Measurements from ENCODE around the gene CCNL2.

CCNL2 gene

GRCh38 chr1:1436630-1437032, 37.5 kb upstream of the CCNL2 start:
- H3K4me1 ChIP-seq (ENCODE audit: control insufficient read depth, insufficient read depth, low read length): peaks cover 23% of the 10 kb centered on the region
- H3K36me3 ChIP-seq (ENCODE audit: control insufficient read depth, insufficient read depth, low read length, severe bottlenecking): no peaks in the 10 kb centered on the region
- no peaks in the 10 kb centered on the region for H3K9me3 ChIP-seq (ENCODE audit: control insufficient read depth, low read length)
- no peak overlapping the region for H3K4me3 ChIP-seq (ENCODE audit: low read length)
- H3K9ac ChIP-seq (ENCODE audit: low read length): no peak overlapping the region
- DNase-seq (ENCODE audit: low read depth): no peak
- H3K27me3 ChIP-seq (replicated peaks; ENCODE audit: control insufficient read depth, insufficient read depth, low read length): no peaks in the 10 kb centered on the region

- H3K9ac ChIP-seq (ENCODE audit: low read length): no peak overlapping the region
- no peaks in the 10 kb centered on the region for H3K27me3 ChIP-seq (replicated peaks; ENCODE audit: control insufficient read depth, insufficient read depth, low read length)
- no peak overlapping the region for H3K4me3 ChIP-seq (ENCODE audit: low read length)
- H3K9me3 ChIP-seq (ENCODE audit: control insufficient read depth, low read length): no peaks in the 10 kb centered on the region
- H3K4me1 ChIP-seq (ENCODE audit: control insufficient read depth, insufficient read depth, low read length): peaks cover 20% of the 10 kb centered on the region
- no peak for DNase-seq (ENCODE audit: low read depth)
- H3K36me3 ChIP-seq (ENCODE audit: control insufficient read depth, insufficient read depth, low read length, severe bottlenecking): no peaks in the 10 kb centered on the region
Measured at GRCh38 chr1:1435911-1436629, 36.9 kb upstream of the CCNL2 start.

DNA sequence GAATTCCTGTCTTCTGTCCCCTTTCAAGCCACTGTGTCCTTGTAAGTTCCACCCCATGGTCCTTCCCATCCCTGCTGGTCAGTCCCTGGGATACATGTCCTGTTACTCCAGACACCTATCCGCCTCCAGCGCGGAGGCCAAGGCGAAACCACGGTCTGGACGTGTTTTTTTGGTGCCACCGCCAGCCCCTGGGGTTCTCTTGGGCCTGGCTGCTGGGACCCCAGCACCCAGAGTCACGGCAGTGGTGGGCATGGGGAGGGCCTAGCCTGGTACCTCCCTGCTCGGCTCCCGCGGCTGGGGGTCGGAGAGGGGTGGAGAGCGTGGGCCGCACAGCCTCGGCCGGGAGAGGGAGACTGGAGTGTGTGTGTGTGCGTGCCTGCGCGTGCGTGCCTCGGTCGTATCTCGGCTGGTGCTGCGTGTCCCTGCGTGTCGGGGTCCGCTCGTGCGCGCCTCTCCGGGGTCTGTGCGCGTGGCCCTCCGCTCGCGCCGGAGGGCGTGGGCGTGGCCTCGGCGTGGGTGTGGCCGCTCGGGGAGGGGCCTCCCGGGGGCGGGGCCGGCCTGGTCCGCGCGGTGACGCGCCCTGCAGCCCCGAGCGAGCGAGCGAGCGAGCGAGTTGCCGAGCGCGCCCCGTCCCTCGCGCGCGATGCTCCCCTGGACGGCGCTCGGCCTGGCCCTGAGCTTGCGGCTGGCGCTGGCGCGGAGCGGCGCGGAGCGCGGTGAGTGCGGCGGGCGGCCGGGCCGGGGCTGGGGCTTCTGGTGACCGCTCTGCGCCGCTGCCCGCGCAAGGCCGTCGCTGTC, 36.2 kb upstream of the CCNL2 start, which contains the start of gene VWA1:
Gene VWA1 (plus strand): TSS at position 585 of the 798 bp plus-strand sequence. CDS start 59 bp downstream, at position 644.
- Histone ChIP-seq H3K27me3 (replicated peaks; ENCODE audit: control insufficient read depth, insufficient read depth, low read length) (no peaks in the 10 kb centered on the region), H3K9me3 (ENCODE audit: control insufficient read depth, low read length) (no peaks in the 10 kb centered on the region), H3K36me3 (ENCODE audit: control insufficient read depth, insufficient read depth, low read length, severe bottlenecking) (no peaks in the 10 kb centered on the region), H3K4me3 (ENCODE audit: low read length) (peak within 1 kb of the TSS; percentile 59), H3K4me1 (ENCODE audit: control insufficient read depth, insufficient read depth, low read length) (peaks cover 23% of the 10 kb centered on the region), H3K9ac (ENCODE audit: low read length) (no peak within 1 kb of the TSS)
- peak; percentile 83 for DNase-seq (ENCODE audit: low read depth)

- Histone ChIP-seq H3K27me3 (replicated peaks; ENCODE audit: control insufficient read depth, insufficient read depth, low read length) (no peaks in the 10 kb centered on the region), H3K36me3 (ENCODE audit: control insufficient read depth, insufficient read depth, low read length, severe bottlenecking) (no peaks in the 10 kb centered on the region), H3K4me3 (ENCODE audit: low read length) (no peak overlapping the region), H3K9me3 (ENCODE audit: control insufficient read depth, low read length) (no peaks in the 10 kb centered on the region), H3K4me1 (ENCODE audit: control insufficient read depth, insufficient read depth, low read length) (peaks cover 29% of the 10 kb centered on the region), H3K9ac (ENCODE audit: low read length) (no peak overlapping the region)
- DNase-seq (ENCODE audit: low read depth): no peak
Measured at GRCh38 chr1:1434824-1435105, 35.6 kb upstream of the CCNL2 start.

GRCh38 chr1:1434131-1434823, 35.1 kb upstream of the CCNL2 start:
- no peak overlapping the region for H3K4me3 ChIP-seq (ENCODE audit: low read length)
- DNase-seq (ENCODE audit: low read depth): no peak

GRCh38 chr1:1433804-1434130, 34.6 kb upstream of the CCNL2 start:
- Histone ChIP-seq H3K9ac (ENCODE audit: low read length) (no peak overlapping the region), H3K9me3 (ENCODE audit: control insufficient read depth, low read length) (no peaks in the 10 kb centered on the region), H3K36me3 (ENCODE audit: control insufficient read depth, insufficient read depth, low read length, severe bottlenecking) (no peaks in the 10 kb centered on the region), H3K4me3 (ENCODE audit: low read length) (no peak overlapping the region), H3K4me1 (ENCODE audit: control insufficient read depth, insufficient read depth, low read length) (peaks cover 33% of the 10 kb centered on the region), H3K27me3 (replicated peaks; ENCODE audit: control insufficient read depth, insufficient read depth, low read length) (no peaks in the 10 kb centered on the region)
- DNase-seq (ENCODE audit: low read depth): no peak

More at GRCh38 chr1:1434131-1434823, 35.1 kb upstream of the CCNL2 start:
- Histone ChIP-seq H3K9me3 (ENCODE audit: control insufficient read depth, low read length) (no peaks in the 10 kb centered on the region), H3K27me3 (replicated peaks; ENCODE audit: control insufficient read depth, insufficient read depth, low read length) (no peaks in the 10 kb centered on the region), H3K9ac (ENCODE audit: low read length) (no peak overlapping the region), H3K36me3 (ENCODE audit: control insufficient read depth, insufficient read depth, low read length, severe bottlenecking) (no peaks in the 10 kb centered on the region), H3K4me1 (ENCODE audit: control insufficient read depth, insufficient read depth, low read length) (peaks cover 33% of the 10 kb centered on the region)

DNA sequence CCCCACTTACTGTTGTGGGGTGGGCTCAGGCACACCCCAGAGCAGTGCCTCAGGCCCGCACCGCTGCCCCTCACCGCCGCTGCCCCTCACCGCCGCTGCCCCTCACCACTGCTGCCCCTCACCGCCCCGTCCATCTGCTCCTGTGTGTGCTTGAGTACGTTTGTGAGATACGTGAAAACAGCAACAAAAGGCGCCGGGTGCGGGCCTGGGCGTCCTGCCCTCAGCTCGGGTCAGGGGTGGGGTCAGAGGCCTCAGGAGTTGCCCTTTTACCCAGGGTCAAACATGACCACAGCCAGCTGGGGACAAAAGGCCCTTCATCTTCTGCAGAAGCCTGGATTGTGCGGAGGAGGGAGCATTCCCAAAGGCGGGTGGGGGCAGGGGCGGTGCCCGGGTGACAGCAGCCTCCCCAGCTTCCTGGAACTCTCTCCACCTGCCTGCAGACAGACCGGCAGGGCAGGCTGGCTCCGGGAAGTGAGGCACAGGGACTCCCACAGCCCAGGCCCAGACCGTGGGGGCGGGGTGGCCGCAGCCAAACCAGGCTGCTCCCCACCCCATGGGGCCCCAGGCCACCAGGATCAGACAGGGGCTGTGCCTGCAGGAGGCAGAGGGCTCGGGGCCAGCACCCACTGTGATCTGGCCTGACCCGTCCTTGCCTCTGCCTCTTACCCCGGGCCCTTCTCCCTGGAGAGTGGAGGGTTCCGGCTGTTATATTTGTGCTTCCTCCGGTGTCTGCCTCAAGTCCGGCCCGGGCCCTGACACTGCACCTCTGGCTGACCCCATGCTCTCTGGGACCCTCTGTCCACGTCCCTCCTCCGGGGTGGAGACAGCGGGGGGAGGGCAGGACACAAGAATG, 34.0 kb upstream of the CCNL2 start:
- Histone ChIP-seq H3K9me3 (ENCODE audit: control insufficient read depth, low read length) (no peaks in the 10 kb centered on the region), H3K36me3 (ENCODE audit: control insufficient read depth, insufficient read depth, low read length, severe bottlenecking) (no peaks in the 10 kb centered on the region), H3K4me3 (ENCODE audit: low read length) (no peak overlapping the region), H3K27me3 (replicated peaks; ENCODE audit: control insufficient read depth, insufficient read depth, low read length) (no peaks in the 10 kb centered on the region), H3K4me1 (ENCODE audit: control insufficient read depth, insufficient read depth, low read length) (peaks cover 33% of the 10 kb centered on the region), H3K9ac (ENCODE audit: low read length) (no peak overlapping the region)
- DNase-seq (ENCODE audit: low read depth): no peak

- no peaks in the 10 kb centered on the region for H3K36me3 ChIP-seq (ENCODE audit: control insufficient read depth, insufficient read depth, low read length, severe bottlenecking)
- H3K9ac ChIP-seq (ENCODE audit: low read length): peak overlapping the region; percentile 55
- H3K4me3 ChIP-seq (ENCODE audit: low read length): peak overlapping the region; percentile 29
- peaks cover 33% of the 10 kb centered on the region for H3K4me1 ChIP-seq (ENCODE audit: control insufficient read depth, insufficient read depth, low read length)
- no peaks in the 10 kb centered on the region for H3K9me3 ChIP-seq (ENCODE audit: control insufficient read depth, low read length)
- DNase-seq (ENCODE audit: low read depth): no peak
- no peaks in the 10 kb centered on the region for H3K27me3 ChIP-seq (replicated peaks; ENCODE audit: control insufficient read depth, insufficient read depth, low read length)
Measured at GRCh38 chr1:1432274-1432950, 33.3 kb upstream of the CCNL2 start.

GRCh38 chr1:1431845-1432273, 32.7 kb upstream of the CCNL2 start:
- Histone ChIP-seq H3K27me3 (replicated peaks; ENCODE audit: control insufficient read depth, insufficient read depth, low read length) (no peaks in the 10 kb centered on the region), H3K9ac (ENCODE audit: low read length) (peak overlapping the region; percentile 55), H3K9me3 (ENCODE audit: control insufficient read depth, low read length) (no peaks in the 10 kb centered on the region), H3K36me3 (ENCODE audit: control insufficient read depth, insufficient read depth, low read length, severe bottlenecking) (no peaks in the 10 kb centered on the region), H3K4me3 (ENCODE audit: low read length) (peak overlapping the region; percentile 29), H3K4me1 (ENCODE audit: control insufficient read depth, insufficient read depth, low read length) (peaks cover 33% of the 10 kb centered on the region)
- DNase-seq (ENCODE audit: low read depth): no peak

DNA sequence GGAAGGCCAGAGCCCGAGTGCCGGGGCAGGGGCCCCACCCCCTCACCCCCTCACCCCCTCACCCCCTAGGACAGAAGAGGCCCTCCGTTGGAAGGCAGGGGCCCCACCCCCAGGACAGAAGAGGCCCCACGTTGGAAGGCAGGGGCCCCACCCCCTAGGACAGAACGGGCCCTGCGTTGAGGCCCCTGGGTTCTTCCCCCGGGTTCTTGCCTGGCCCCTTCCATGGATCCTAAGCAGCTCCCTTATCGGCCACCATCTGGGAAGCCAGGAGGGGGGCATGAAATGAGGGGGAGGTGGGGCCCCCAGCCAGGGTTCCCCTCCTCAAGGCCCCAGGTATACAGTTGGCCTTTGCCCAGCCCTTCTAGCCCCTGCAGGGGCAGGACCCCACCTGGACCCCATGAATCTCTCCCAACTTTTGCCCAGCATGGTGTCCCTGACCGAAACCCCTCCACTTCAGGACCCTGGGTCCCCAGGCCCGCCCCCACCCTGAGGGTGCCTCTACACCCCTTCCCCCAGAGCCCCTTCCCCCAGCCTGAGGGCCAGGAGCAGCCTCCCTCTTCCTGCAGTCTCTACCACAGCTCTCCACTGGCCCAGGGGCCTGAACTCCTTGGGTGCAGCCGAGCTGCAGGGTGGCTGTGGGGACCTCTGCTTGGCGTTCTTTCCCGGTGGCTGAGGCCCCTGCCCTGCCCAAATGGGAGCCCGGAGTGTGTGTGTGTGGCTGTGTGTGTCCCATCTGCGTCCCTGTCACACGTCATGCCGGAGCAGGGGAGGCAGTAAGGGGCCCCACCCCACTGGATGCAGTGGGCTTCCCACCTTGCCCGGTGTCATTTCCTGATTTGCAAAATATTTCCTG, 32.1 kb upstream of the CCNL2 start:
- no peak for DNase-seq (ENCODE audit: low read depth)
- Histone ChIP-seq H3K4me1 (ENCODE audit: control insufficient read depth, insufficient read depth, low read length) (peaks cover 33% of the 10 kb centered on the region), H3K4me3 (ENCODE audit: low read length) (peak overlapping the region; percentile 29), H3K9me3 (ENCODE audit: control insufficient read depth, low read length) (no peaks in the 10 kb centered on the region), H3K36me3 (ENCODE audit: control insufficient read depth, insufficient read depth, low read length, severe bottlenecking) (no peaks in the 10 kb centered on the region), H3K9ac (ENCODE audit: low read length) (peak overlapping the region; percentile 55), H3K27me3 (replicated peaks; ENCODE audit: control insufficient read depth, insufficient read depth, low read length) (no peaks in the 10 kb centered on the region)
